ENCODE data around the gene PHC2.

Gene PHC2

DNA sequence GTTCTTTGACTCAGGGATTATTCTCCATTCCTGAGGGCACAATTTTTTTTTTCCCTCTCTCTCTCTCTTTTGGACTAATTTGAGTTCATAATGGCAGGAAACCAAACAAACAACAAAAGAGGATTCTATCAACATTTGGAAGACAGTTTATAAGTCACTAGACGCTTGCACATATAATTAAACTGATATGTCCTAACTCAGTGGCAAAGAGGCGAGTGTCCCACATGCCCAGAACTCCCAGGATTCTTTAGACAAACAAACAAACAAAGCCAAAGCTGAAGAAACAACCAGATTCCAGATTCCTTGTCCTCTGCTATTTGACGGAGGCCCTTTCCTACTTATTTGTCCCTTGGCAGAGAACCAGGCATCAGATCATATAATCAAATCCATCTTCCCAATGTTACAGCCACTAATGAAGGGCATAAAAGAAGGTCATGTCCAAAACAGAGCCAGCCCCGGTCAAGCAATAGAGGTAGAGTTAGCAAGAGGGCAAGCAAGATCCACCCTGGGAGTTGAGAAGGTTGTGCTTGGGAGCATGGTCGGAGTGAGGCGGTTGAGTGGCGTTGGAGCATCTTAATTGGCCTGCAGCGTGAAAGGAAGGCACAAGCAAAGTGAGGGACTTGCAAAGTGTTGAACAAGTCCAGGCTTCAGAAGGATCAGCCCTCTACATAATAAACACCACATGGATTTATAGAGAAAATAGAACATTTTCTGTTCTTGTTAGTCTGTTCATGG is 144.3 kb downstream of the PHC2 start:
- DNase-seq: no peak

DNA sequence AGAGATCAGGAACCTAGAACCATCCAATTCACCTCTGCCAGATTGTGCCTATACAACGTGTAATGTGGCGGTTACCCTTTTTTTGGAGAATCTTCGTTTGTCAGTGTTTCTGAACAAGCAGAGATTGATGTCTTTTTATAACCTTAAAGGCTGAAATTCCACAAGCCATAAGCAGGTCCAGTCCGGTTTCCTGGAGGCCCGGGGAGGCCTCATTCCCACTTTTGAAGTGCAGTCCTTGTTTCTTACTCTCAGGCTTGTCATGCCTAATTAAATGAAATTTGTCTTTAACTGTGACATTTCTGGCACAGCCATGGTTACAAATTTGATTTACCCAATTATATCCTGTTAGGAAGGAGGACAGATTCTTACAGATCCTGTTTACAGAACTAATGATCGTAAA is 146.8 kb downstream of the PHC2 start:
- no peak for DNase-seq

DNA sequence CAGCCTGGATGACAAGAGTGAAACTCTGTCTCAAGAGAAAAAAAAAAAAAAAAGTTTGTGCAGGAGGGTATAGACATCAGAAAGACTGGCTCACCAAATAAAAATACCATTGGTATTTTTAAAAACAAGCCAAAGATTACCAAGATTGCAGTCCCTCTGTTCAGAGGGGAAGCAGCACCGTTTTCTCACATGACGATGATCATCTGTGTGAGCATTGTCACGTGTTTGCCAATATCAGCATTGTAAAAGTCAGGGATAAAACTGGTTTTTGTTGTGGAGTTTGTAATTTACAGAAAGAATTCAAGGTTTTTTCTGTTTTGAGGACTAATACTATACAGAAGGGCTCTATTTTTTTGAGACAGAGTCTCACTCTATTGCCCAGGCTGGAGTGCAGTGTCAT is 148.1 kb downstream of the PHC2 start:
- DNase-seq: no peak

DNA sequence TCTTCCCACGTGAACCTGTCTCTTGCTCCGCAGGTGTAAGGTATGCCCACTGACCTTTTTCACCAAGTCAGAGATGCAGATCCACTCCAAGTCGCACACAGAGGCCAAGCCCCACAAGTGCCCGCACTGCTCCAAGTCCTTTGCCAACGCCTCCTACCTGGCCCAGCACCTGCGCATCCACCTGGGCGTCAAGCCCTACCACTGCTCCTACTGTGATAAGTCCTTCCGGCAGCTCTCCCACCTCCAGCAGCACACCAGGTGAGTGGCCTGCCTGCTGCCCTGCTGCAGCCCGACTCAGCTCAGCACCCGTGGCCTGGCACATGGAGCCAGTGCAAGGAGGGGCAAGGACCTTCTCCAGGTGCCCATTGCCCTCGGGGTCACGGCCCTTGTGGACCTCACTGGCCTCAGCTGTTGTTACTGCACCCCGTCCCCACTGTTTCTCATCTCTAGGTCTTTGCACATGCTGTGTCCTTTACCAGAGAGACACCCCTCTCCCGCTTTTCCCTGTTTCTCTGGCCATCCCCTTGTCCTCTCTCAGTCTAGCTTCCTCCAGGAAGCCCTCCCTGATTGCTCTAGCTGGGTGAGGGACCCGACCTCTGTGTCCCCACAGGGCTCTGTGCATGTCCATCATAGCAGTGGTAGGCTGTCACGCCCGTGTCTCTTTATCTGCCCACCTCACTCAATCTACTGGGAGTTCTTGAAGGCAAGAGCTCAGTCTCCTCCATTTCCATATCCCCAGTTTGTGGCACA is 149.2 kb downstream of the PHC2 start:
- no peak for DNase-seq

DNA sequence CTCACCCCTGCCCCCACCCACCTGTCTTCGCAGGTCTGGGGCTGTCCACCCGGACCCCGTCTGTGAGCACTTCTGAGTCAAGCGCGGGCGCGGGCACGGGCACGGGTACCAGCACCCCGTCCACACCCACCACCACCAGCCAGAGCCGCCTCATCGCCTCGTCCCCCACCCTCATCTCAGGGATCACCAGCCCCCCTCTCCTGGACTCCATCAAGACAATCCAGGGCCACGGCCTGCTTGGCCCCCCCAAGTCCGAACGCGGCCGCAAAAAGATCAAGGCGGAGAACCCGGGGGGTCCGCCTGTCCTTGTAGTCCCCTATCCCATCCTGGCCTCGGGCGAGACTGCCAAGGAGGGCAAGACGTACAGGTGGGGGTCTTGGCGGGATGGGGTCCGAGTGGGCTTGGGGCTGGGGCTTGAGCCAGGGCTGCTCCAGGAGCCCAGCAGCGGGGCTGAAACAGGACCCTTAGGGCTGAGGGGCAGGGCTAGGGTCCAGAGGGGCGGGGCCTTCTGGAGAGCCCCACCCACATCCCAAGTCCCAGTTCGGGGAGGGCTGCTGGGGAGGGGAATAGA is 150.7 kb downstream of the PHC2 start:
- no peak for DNase-seq

DNA sequence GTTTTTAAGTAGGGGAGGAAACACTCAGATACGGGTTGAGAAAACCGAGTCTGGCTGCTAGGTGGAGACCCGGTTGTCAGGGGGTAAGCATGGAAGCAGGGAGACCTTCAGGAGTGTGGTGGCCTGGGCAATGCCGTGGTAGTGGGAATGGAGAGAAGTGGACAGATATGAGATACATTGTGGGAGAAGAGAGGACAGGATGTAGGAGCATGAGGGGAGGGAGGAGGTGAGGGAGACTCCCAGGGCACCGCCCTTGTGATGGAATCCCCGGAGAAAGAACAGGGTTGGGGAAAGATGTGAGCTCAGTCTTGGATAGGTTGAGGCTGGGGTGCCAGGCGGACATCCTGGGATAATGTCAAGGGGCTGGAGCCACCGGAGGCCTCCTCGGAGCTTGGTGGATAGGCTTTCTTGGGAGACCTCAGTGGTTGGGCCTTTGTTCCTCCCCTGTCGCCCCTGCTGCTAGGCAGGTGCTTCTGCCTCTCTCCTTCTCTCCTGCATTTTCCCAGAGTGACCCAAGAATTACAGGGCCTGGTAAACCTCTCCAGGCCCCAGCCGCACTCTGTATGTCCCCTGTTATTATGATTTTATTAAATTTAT is 153.3 kb downstream of the PHC2 start:
- DNase-seq: no peak

DNA sequence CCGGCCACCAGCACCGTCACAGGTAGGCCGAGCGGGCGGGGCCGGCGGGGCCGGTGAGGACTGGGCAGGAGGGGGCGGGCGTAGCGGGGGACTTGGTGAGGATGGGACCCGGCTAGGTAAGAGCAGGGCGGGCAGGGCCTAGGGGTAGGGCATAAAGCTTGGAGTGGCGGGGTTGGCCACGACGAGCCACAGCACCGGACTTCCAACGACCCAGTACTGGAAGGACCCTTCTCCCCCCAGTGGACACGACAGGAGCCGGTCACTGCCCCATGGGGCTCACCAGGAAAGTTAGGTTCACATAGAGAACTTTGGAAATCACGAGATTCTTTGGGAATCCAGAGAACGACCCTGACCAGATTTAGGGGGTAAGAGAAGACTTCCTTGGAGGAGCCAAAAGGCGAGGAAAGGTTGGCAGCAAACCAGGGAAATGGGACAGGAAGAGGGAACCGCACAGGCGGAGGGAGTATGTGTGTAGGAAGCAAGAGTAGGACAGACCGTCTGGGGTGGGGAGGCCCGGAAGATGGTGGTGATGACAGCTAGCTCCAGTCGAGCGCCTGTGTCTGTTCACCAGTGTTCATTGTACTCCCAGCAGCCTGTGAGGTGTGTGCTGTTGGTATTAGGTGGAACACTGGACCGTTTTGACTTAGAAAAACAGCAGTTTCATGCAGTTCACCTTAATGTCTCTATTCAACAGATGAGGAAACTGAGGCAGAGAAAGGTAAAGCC is 154.2 kb downstream of the PHC2 start:
- no peak for DNase-seq

DNA sequence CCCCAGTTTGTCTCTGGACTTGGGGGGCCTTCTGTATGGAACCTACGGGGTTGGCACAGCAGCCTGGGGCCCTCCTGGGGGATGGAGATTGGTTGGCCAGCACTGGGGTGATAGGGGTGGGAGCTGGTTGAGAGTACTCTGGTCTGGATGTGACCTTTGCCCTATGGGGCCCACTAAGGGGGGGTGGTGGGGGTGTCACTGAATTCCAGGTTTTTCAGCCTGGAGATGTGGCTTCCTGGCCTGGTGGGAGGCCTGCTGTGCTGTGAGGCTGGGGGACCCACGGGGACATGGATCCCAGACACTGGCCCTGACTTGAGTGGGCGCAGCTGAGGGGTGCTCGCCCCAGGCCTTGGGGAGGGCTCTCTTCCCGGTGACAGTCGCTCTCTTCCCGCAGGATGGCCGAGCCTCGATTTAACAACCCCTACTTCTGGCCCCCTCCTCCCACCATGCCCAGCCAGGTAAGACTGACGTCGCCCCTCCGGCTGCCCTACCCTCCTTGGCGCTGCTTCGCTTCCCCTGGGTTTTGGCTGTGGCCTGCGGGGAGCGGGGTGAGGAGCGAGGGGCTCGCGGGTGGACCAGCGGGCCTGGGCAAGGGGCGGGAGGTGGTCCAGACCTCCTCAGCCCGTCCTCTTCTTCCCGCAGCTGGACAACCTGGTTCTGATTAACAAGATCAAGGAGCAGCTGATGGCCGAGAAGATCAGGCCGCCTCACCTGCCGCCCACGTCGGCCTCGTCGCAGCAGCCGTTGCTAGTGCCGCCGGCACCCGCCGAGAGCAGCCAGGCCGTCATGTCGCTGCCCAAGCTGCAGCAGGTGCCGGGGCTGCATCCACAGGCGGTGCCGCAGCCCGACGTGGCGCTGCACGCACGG is 155.0 kb downstream of the PHC2 start:
- DNase-seq: no peak

DNA sequence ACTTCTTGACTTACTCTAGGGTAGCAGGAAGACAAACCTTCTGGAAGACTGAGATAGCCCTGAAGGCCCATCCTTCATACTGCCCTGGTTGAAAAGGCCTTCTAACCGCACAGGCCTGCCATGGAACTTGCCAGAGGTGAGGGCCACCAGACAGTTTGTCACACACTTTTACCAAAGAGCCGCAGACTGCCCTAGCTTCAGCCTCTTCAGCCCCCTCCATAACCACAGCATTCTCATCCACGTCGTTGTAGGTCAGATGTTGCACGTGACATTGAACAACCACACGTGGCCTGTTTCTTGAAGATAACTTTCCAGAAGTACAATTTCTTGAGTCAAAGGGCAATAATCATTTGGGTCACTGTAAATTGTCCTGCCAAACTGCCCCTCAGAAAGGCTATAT is 155.7 kb downstream of the PHC2 start:
- DNase-seq: no peak

DNA sequence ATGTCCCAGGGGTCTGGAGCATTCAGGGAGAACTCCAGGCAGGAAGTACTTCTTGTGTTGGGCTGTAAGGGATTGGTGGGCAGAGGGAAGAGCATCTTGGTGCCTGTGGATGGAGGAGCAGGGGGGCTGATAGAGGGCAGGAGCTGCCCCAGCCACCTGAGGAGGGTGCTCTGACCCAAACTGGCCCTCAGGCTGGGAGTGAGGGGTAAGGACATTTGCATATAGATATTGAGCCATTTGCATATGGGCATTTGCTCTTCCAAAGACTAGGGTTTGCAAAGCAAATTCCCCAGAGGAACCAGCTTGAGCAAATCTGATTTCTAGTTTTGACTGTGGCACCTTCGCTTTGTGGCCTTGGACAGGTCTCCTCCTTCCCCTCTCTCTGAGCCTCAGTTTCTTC is 156.4 kb downstream of the PHC2 start:
- no peak for DNase-seq

DNA sequence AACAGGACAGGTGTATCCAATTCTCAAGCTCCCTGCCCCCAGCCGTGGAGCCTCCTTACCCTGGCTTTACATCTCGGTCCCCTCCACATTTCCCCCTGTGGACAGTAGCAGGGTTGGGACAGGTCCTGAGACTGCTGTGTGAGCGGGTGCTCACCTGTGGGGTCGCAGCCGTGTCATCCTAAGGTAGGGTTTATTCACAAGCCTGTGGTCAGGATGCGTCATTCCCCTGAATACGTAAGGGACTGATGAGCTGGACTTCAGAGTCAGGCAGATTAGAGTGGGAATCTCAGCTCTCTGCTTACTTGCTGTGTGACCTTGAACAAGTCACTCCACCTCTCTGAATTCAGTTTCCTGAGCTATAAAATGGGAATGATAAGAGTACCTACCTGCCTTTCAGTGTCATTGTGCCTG is 156.9 kb downstream of the PHC2 start:
- no peak for DNase-seq

All from NCI-H2029 (cell line).